HEK293T (cell line): ENCODE data around the gene SCGB1D4.

Source experiments
- ARNT ChIP-seq: fragments of 450-650 bp; IDR thresholded peaks from 2 replicates; pipeline ENCODE4 v1.6.1; 2017; ENCODE audit warnings: mild to moderate bottlenecking
- BHLHE40 ChIP-seq: fragments of 450-650 bp; IDR thresholded peaks from 2 replicates; pipeline ENCODE4 v1.6.1; 2016; ENCODE audit warnings: mild to moderate bottlenecking, moderate library complexity, borderline replicate concordance
- FOXA1 ChIP-seq: fragments of 450-650 bp; IDR thresholded peaks from 2 replicates; pipeline ENCODE4 v1.6.1; 2016; ENCODE audit warnings: mild to moderate bottlenecking
- FOXM1 ChIP-seq: fragments of 450-650 bp; IDR thresholded peaks from 2 replicates; pipeline ENCODE4 v1.6.1; 2017; ENCODE audit warnings: mild to moderate bottlenecking, borderline replicate concordance
- HDGF ChIP-seq: fragments of 450-650 bp; IDR thresholded peaks from 2 replicates; pipeline ENCODE4 v1.6.1; 2017; ENCODE audit warnings: antibody characterized with exemption, borderline replicate concordance
- L3MBTL2 ChIP-seq: fragments of 450-650 bp; conservative IDR thresholded peaks from 2 replicates; pipeline ENCODE4 v1.6.1; 2016; ENCODE audit warnings: mild to moderate bottlenecking
- LEF1 ChIP-seq: fragments of 450-650 bp; IDR thresholded peaks from 2 replicates; pipeline ENCODE4 v1.6.1; 2017; ENCODE audit warnings: mild to moderate bottlenecking, borderline replicate concordance
- PKNOX1 ChIP-seq: fragments of 450-650 bp; IDR thresholded peaks from 2 replicates; pipeline ENCODE4 v1.6.1; 2016
- SP1 ChIP-seq: fragments of 450-650 bp; IDR thresholded peaks from 2 replicates; pipeline ENCODE4 v1.6.1; 2017
- SUZ12 ChIP-seq: fragments of 450-650 bp; IDR thresholded peaks from 2 replicates; pipeline ENCODE4 v1.6.1; 2016; ENCODE audit warnings: mild to moderate bottlenecking
- TARDBP ChIP-seq: fragments of 450-650 bp; IDR thresholded peaks from 2 replicates; pipeline ENCODE4 v1.6.1; 2016
- ZNF384 ChIP-seq: fragments of 450-650 bp; IDR thresholded peaks from 2 replicates; pipeline ENCODE4 v1.6.1; 2016

GRCh38 chr11:62324731-62325556, 26.1 kb upstream of the SCGB1D4 start:
- TF ChIP-seq SUZ12 (no peak), FOXA1 (no peak), FOXM1 (no peak), ZNF384 (no peak), SP1 (no peak), PKNOX1 (no peak), BHLHE40 (no peak), LEF1 (no peak), HDGF (no peak), TARDBP (no peak), ARNT (no peak), L3MBTL2 (no peak)
